Liver (tissue), 9 donors: ENCODE measurements around the gene ATP10D. TPM values are rescaled to one million over a fixed set of nuclear protein-coding genes. Genes with fewer than 3 reads are reported as not detected.

Source experiments
- DNase-seq: peaks from one replicate; pipeline ENCODE4 v3.0.0-alpha.2; 2017; ENCODE audit warnings: low spot score
- H3K27ac ChIP-seq, 2 donors: one replicate each; pipeline ENCODE4 v1.7.0; 2013; ENCODE audit warnings: inconsistent platforms in 2 of 2, low read length in 2 of 2, control low read depth in 1 of 2, low read depth in 1 of 2, mild to moderate bottlenecking in 1 of 2
- H3K27me3 ChIP-seq, 4 donors: one replicate each; pipeline versions ENCODE4 v1.6.1 to v1.7.0; 2013; ENCODE audit warnings: low read length in 3 of 4, inconsistent platforms in 1 of 4, mild to moderate bottlenecking in 1 of 4, moderate library complexity in 1 of 4; ENCODE audit not compliant: control insufficient read depth in 4 of 4, insufficient read depth in 4 of 4
- H3K36me3 ChIP-seq, 4 donors: one replicate each; pipeline versions ENCODE4 v1.6.1 to v1.7.0; 2013; ENCODE audit warnings: low read length in 3 of 4, mild to moderate bottlenecking in 3 of 4, low read depth in 1 of 4, moderate library complexity in 1 of 4; ENCODE audit not compliant: control insufficient read depth in 4 of 4, insufficient read depth in 3 of 4
- H3K4me1 ChIP-seq, 4 donors: one replicate each; pipeline versions ENCODE4 v1.6.1 to v1.7.0; 2013; ENCODE audit warnings: low read length in 3 of 4, mild to moderate bottlenecking in 3 of 4, moderate library complexity in 1 of 4; ENCODE audit not compliant: control insufficient read depth in 4 of 4, insufficient read depth in 4 of 4
- H3K4me3 ChIP-seq, 3 donors: one replicate each; pipeline versions ENCODE4 v1.6.1 to v1.7.0; 2013; ENCODE audit warnings: low read length in 3 of 3, control low read depth in 1 of 3, low read depth in 1 of 3, mild to moderate bottlenecking in 1 of 3
- H3K9ac ChIP-seq, 2 donors: one replicate each; pipeline ENCODE4 v1.7.0; 2013; ENCODE audit warnings: low read length in 2 of 2, mild to moderate bottlenecking in 2 of 2, moderate library complexity in 2 of 2, control low read depth in 1 of 2, low read depth in 1 of 2
- H3K9me3 ChIP-seq, 4 donors: one replicate each; pipeline versions ENCODE4 v1.6.1 to v1.7.0; 2013; ENCODE audit warnings: low read length in 3 of 4; ENCODE audit not compliant: control insufficient read depth in 4 of 4
- CTCF ChIP-seq: fragments of 150-350 bp; IDR thresholded peaks from 2 replicates; pipeline ENCODE4 v1.5.1; 2017; ENCODE audit warnings: improper control_type of control experiment, low read depth, low read length; ENCODE audit not compliant: missing input control
- GABPA ChIP-seq, 2 donors: IDR thresholded peaks in 1 of 2; conservative IDR thresholded peaks in 1 of 2; 2 replicates each; pipeline ENCODE4 v1.6.1; 2016; ENCODE audit warnings: antibody characterized with exemption in 2 of 2, mild to moderate bottlenecking in 1 of 2, moderate library complexity in 1 of 2
- HNF4A ChIP-seq, 2 donors: conservative IDR thresholded peaks; 2 replicates each; pipeline ENCODE4 v1.6.1; 2016; ENCODE audit warnings: antibody characterized with exemption in 2 of 2, mild to moderate bottlenecking in 2 of 2
- HNF4G ChIP-seq: IDR thresholded peaks from 2 replicates; pipeline ENCODE4 v1.6.1; 2016; ENCODE audit warnings: antibody characterized with exemption
- RAD21 ChIP-seq, 2 donors: IDR thresholded peaks; 2 replicates each; pipeline ENCODE4 v1.6.1; 2016; ENCODE audit warnings: antibody characterized with exemption in 2 of 2, mild to moderate bottlenecking in 2 of 2
- REST ChIP-seq: IDR thresholded peaks from 2 replicates; pipeline ENCODE4 v1.6.1; 2016; ENCODE audit warnings: antibody characterized with exemption, mild to moderate bottlenecking
- RXRA ChIP-seq, 2 donors: IDR thresholded peaks; 2 replicates each; pipeline ENCODE4 v1.6.1; 2017 to 2018; ENCODE audit warnings: antibody characterized with exemption in 2 of 2, mild to moderate bottlenecking in 1 of 2
- SP1 ChIP-seq: IDR thresholded peaks from 2 replicates; pipeline ENCODE4 v1.6.1; 2018; ENCODE audit warnings: antibody characterized with exemption, mild to moderate bottlenecking
- TAF1 ChIP-seq: conservative IDR thresholded peaks from 2 replicates; pipeline ENCODE4 v1.6.1; 2016; ENCODE audit warnings: antibody characterized with exemption, mild to moderate bottlenecking
- YY1 ChIP-seq: IDR thresholded peaks from 2 replicates; pipeline ENCODE4 v1.6.1; 2016; ENCODE audit warnings: antibody characterized with exemption, mild to moderate bottlenecking
- WGBS: extraction: QIAGEN DNeasy Blood & Tissue Kit; methylation state at CpG from one replicate; pipeline ENCODE4 v1.1.7; 2013; 5-methylcytosine and 5-hydroxymethylcytosine counted together
- polyA plus RNA-seq, 2 donors: library from polyadenylated mRNA; stranded (reverse) in 1 of 2; unstranded in 1 of 2; fragments of 200-250 nt in 1 of 2; fragments of >200 nt in 1 of 2; fragmentation: Nextera tagmentation in 1 of 2; extraction: Ambion mirVana in 1 of 2; gene quantifications; one replicate each; pipeline versions ENCODE4 v1.2.1 to v1.2.3, GENCODE V29; 2013 to 2015
- total RNA-seq, 2 donors: library from RNA; depleted of rRNA; stranded (reverse); fragments of >200 nt; gene quantifications; one replicate each; pipeline ENCODE4 v1.2.3, GENCODE V29; 2014
- TF ChIP-seq, protein P1 (sequence below): IDR thresholded peaks from 2 replicates; pipeline ENCODE4 v1.6.1; 2016; ENCODE audit warnings: antibody characterized with exemption
- donor health status: healthy.
- donor health status: healthy.
- donor health status: healthy.
- donor health status: healthy.
- donor health status: healthy.

Gene ATP10D
- total and polyA plus RNA-seq, 4 donors: 4.3 to 13.6 (median 7.4) TPM

DNA sequence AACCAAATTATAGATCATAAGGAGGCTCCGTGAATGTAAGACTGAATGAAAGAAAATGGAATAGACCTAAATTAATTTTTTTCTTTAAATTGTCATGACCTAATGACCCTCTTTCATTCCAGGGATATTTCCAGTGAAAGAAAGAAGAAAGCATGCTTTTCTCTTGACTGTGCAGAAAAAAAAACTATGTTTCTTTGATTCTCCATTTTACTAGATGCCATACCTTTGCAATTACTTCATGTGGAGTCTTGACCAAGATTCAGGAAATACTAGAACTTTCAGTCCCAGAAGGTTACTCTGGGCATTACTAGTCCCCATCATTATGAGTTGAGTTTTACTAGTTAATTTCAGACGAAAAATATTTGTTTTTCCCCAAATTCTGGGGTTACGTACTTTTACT lies 15.1 kb upstream of the ATP10D start:
- H3K9me3 ChIP-seq: no peaks in the 10 kb centered on the region
- no peak overlapping the region for H3K9ac ChIP-seq
- H3K36me3 ChIP-seq: no peaks in the 10 kb centered on the region
- DNase-seq: no peak
- TF ChIP-seq YY1 (no peak), HNF4G (no peak), RXRA (IDR thresholded peaks at IDR 0.05) (no peak), GABPA (IDR thresholded peaks at IDR 0.05 in 1 of 2, conservative IDR thresholded peaks at IDR 0.05 in 1 of 2) (no peak), CTCF (no peak), REST (no peak), HNF4A (conservative IDR thresholded peaks at IDR 0.05) (no peak), TAF1 (no peak)
- TF ChIP-seq, protein P1, sequence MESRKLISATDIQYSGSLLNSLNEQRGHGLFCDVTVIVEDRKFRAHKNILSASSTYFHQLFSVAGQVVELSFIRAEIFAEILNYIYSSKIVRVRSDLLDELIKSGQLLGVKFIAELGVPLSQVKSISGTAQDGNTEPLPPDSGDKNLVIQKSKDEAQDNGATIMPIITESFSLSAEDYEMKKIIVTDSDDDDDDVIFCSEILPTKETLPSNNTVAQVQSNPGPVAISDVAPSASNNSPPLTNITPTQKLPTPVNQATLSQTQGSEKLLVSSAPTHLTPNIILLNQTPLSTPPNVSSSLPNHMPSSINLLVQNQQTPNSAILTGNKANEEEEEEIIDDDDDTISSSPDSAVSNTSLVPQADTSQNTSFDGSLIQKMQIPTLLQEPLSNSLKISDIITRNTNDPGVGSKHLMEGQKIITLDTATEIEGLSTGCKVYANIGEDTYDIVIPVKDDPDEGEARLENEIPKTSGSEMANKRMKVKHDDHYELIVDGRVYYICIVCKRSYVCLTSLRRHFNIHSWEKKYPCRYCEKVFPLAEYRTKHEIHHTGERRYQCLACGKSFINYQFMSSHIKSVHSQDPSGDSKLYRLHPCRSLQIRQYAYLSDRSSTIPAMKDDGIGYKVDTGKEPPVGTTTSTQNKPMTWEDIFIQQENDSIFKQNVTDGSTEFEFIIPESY: no peak
- H3K4me3 ChIP-seq: no peak overlapping the region
- H3K27me3 ChIP-seq: no peaks in the 10 kb centered on the region
- no peak overlapping the region for H3K27ac ChIP-seq
- WGBS: 86% methylated on average over 3 of the region's 3 CpGs
- H3K4me1 ChIP-seq: no peaks in the 10 kb centered on the region

DNA sequence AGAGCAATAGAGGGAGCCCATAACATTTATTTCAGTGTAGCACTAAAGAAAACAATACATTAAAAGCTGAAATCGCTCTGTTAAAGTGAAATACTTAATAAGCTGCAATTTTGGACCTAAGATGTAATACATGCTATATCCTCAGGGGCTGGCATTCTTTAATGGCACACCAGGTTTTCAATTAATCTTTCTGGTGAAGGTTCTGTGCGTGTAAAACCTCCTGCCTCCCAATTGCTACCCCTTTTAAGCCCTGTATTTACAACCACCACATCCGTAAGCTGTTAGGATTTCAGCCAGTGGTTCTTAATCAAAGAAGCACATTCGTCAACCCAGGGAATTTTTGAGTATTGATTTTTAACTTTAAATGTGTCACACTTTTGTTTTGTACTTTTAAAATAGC lies 14.0 kb upstream of the ATP10D start:
- WGBS: 66% methylated on average over 4 of the region's 4 CpGs
- Histone ChIP-seq H3K9ac (no peak overlapping the region), H3K4me3 (no peak overlapping the region), H3K4me1 (no peaks in the 10 kb centered on the region), H3K27me3 (no peaks in the 10 kb centered on the region), H3K27ac (no peak overlapping the region), H3K36me3 (no peaks in the 10 kb centered on the region), H3K9me3 (no peaks in the 10 kb centered on the region)
- no peak for DNase-seq
- TF ChIP-seq TAF1 (no peak), HNF4G (no peak), RAD21 (IDR thresholded peaks at IDR 0.05) (no peak), SP1 (no peak), CTCF (no peak)
